SH-SY5Y (cell line): ENCODE results near the gene DNAJC3.

Experiments used
- GATA2 ChIP-seq: IDR thresholded peaks from 2 replicates; pipeline ENCODE4 v1.6.1; 2011; ENCODE audit warnings: mild to moderate bottlenecking, low read depth, low read length
- GATA3 ChIP-seq: IDR thresholded peaks from 2 replicates; pipeline ENCODE4 v1.6.1; 2011; ENCODE audit warnings: low read depth, mild to moderate bottlenecking, low read length, moderate library complexity

DNA sequence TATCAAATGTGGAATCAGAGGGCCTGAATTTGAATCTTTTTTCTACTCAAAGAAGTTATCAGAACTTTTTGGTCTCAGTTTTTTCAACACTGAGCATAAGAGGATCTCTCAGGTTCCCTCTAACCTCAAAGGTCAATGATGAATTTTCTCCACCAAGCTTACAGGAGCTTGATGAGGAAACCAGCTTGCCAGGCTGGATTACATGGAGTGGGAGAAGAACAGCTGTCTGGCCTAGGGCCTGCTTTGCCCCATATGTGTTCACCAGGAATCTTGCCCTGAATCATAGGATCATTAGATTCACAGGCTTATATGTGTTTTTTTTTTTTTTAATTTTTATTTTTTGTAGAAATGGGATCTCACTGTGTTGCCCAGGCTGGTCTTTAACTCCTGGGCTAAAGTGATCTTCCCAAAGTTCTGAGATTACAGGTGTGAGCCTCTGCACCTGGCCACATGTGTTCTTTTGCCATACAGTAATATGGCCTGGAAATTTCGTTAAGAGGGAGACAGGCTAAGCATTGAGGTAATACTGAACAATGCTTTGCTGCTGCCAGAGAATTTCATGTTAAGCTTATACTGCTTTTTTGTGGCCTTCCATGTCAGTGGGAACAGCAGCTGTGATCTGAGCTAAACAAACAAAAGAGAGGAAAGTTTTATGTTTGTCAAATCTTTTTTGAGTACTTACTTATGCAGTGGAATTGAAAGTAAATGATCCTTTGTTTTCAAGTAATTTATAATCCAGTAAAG lies 110.6 kb downstream of the DNAJC3 start:
- no peak for TF ChIP-seq GATA2
- no peak for TF ChIP-seq GATA3
